Ovary (tissue), 3 donors: Measurements from ENCODE around the gene PHLDB3.

Experiments
- CTCF ChIP-seq, 3 donors: fragments of 450-650 bp in 2 of 3; fragments of 200-600 bp in 1 of 3; IDR thresholded peaks; one replicate each; pipeline versions ENCODE4 v1.5.1 to v1.8.0; 2016 to 2022; ENCODE audit warnings: antibody characterized with exemption in 3 of 3, mild to moderate bottlenecking in 1 of 3
- EP300 ChIP-seq: sonication (generic); formaldehyde crosslinking; IDR thresholded peaks from one replicate; pipeline ENCODE4 v1.6.1; 2017; ENCODE audit warnings: antibody characterized with exemption
- POLR2A ChIP-seq: fragments of 450-650 bp; IDR thresholded peaks from one replicate; pipeline ENCODE4 v1.6.1; 2017; ENCODE audit warnings: antibody characterized with exemption, mild to moderate bottlenecking, moderate library complexity
- donor health status: DM: no; HTN: no; CAD: no.

- TF ChIP-seq CTCF (IDR thresholded peaks at IDR 0.05) (no peak), POLR2A (no peak), EP300 (no peak)
Measured at GRCh38 chr19:43495082-43495481, 9.5 kb downstream of the PHLDB3 start.
